Epithelial cell of umbilical artery (primary cell): ENCODE data around the gene EGFL7. TPM values are rescaled to one million over a fixed set of nuclear protein-coding genes. Genes with fewer than 3 reads are reported as not detected.

ENCODE experiments used
- total RNA-seq: library from RNA; depleted of rRNA; stranded (reverse); fragments of >200 nt; gene quantifications from 2 replicates; pipeline ENCODE4 v1.2.3, GENCODE V29; 2014

Gene EGFL7
- total RNA-seq: 532 and 626 TPM in 2 replicates

GRCh38 chr9:136662656-136663581 is at the start of gene EGFL7:
Gene EGFL7 (plus strand): TSS chr9:136662916. CDS start chr9:136668283, 5,367 bp downstream.

GRCh38 chr9:136686794-136687711 is 24.3 kb downstream of the EGFL7 start, which contains the start of gene AGPAT2:
Gene AGPAT2 (minus strand): TSS chr9:136687457. CDS start chr9:136687357, 100 bp downstream.

GRCh38 chr9:136711751-136712689 is 49.3 kb downstream of the EGFL7 start, which contains the start of gene DIPK1B:
Gene DIPK1B (plus strand): TSS chr9:136712572. CDS start chr9:136712666, 94 bp downstream.

Other genes starting within 250 kb of the EGFL7 start
- gene INPP5E, start 223.1 kb upstream of the EGFL7 start, total RNA-seq: 5.0 and 5.8 TPM in 2 replicates
- 13.1 and 15.3 TPM in 2 replicates for gene SEC16A, start 179.9 kb upstream of the EGFL7 start, total RNA-seq
- 69.9 and 99.1 TPM in 2 replicates for gene NOTCH1, start 116.9 kb upstream of the EGFL7 start, total RNA-seq
- 33.3 and 37.7 TPM in 2 replicates for gene AGPAT2, start 24.5 kb downstream of the EGFL7 start, total RNA-seq
- gene DIPK1B, start 49.7 kb downstream of the EGFL7 start, total RNA-seq: 171 and 201 TPM in 2 replicates
- not detected in 2 replicates for gene LCN10, start 80.0 kb downstream of the EGFL7 start, total RNA-seq
- not detected in 2 replicates for gene LCN6, start 85.6 kb downstream of the EGFL7 start, total RNA-seq
- gene LCN8, start 95.3 kb downstream of the EGFL7 start, total RNA-seq: not detected in 2 replicates
- not detected in 2 replicates for gene LCN15, start 101.6 kb downstream of the EGFL7 start, total RNA-seq
- gene TMEM141, start 128.4 kb downstream of the EGFL7 start, total RNA-seq: 105 and 109 TPM in 2 replicates
- under 0.01 and 0.46 TPM in 2 replicates for gene CCDC183, start 133.4 kb downstream of the EGFL7 start, total RNA-seq
- gene RABL6, start 145.0 kb downstream of the EGFL7 start, total RNA-seq: 57.9 and 64.6 TPM in 2 replicates
- 0.61 and 0.65 TPM in 2 replicates for gene AJM1, start 179.6 kb downstream of the EGFL7 start, total RNA-seq
- gene PHPT1, start 186.5 kb downstream of the EGFL7 start, total RNA-seq: 91.8 and 130 TPM in 2 replicates
- 0.32 and 1.5 TPM in 2 replicates for gene MAMDC4, start 189.4 kb downstream of the EGFL7 start, total RNA-seq
- 352 and 430 TPM in 2 replicates for gene EDF1, start 203.4 kb downstream of the EGFL7 start, total RNA-seq
- 11.1 and 11.4 TPM in 2 replicates for gene TRAF2, start 223.6 kb downstream of the EGFL7 start, total RNA-seq